ENCODE data around the gene DCLK1.

DNA sequence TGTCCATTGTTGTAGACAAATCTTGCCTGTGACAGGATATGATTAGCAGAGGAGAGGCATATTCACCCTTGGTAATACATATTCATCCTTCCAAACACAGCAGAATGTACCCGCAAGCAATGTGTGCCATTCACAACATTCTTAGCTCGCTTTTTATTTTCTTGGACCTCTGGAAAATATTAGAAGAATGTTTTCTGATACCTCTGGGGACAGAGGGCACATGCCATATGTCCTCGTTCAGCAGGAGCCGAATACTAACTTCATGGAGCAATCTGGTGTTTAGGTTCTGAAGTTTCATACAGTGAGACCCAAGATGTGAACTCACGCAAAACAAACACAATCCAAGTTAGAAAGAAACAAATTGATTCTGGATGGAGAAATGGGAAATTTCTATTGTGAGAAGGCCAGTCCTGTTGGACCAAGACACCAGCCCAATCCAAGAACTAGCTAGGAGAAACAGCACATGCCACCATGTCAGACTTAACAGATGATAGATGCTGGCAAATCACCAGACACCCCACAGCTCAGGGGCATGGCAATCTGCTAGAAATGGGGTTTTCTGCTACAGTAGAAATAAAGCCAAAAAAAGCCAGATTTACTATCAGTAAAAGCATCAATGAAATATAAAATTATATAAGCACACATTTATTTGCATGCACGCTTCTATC lies 297.4 kb downstream of the DCLK1 start:
- TF ChIP-seq, protein P1, sequence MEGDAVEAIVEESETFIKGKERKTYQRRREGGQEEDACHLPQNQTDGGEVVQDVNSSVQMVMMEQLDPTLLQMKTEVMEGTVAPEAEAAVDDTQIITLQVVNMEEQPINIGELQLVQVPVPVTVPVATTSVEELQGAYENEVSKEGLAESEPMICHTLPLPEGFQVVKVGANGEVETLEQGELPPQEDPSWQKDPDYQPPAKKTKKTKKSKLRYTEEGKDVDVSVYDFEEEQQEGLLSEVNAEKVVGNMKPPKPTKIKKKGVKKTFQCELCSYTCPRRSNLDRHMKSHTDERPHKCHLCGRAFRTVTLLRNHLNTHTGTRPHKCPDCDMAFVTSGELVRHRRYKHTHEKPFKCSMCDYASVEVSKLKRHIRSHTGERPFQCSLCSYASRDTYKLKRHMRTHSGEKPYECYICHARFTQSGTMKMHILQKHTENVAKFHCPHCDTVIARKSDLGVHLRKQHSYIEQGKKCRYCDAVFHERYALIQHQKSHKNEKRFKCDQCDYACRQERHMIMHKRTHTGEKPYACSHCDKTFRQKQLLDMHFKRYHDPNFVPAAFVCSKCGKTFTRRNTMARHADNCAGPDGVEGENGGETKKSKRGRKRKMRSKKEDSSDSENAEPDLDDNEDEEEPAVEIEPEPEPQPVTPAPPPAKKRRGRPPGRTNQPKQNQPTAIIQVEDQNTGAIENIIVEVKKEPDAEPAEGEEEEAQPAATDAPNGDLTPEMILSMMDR (IDR thresholded peaks at IDR 0.05) = no peak
- TF ChIP-seq POLR2A (IDR thresholded peaks at IDR 0.05) = no peak

All from lower leg skin (tissue), 3 donors.